ENCODE measurements around the gene DOC2A.

DNA sequence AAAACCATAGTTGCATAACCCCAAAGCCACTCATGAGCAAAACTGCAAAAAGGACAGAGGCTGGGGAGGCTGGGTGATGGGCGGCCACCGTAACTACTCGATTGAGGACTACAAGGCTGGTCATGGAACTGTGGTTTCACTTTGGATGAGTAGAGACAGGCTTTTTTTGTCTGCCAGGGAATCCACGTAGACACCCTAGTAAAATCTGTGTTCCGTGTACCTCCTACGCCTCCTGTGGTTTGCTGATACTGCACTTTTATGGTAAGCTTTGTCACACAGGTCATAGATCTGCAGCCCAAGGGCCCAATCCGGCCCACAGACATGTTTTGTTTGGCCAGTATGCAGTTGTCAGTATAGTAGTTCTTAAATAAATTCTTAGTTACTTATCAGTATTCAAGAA, 22.4 kb upstream of the DOC2A start:
- TF ChIP-seq CTCF (IDR thresholded peaks at IDR 0.05) = no peak
- TF ChIP-seq POLR2A (IDR thresholded peaks at IDR 0.05) = no peak
